Measurements from ENCODE around the gene RDH14.

RDH14 gene

GRCh38 chr2:18525852-18526251, 34.6 kb downstream of the RDH14 start:
- no peak overlapping the region for H3K4me3 ChIP-seq (ENCODE audit: low read depth, low read length)
- TF ChIP-seq CTCF (IDR thresholded peaks at IDR 0.05; ENCODE audit: borderline replicate concordance, insufficient read depth, low read depth, low read length), result no peak

GRCh38 chr2:18525236-18525635, 35.2 kb downstream of the RDH14 start:
- H3K4me3 ChIP-seq (ENCODE audit: low read depth, low read length), result no peak overlapping the region
- no peak for TF ChIP-seq CTCF (IDR thresholded peaks at IDR 0.05; ENCODE audit: borderline replicate concordance, insufficient read depth, low read depth, low read length)

- no peak overlapping the region for H3K4me3 ChIP-seq (ENCODE audit: low read depth, low read length)
- TF ChIP-seq CTCF (IDR thresholded peaks at IDR 0.05; ENCODE audit: borderline replicate concordance, insufficient read depth, low read depth, low read length), result no peak
Measured at GRCh38 chr2:18522484-18523146, 37.8 kb downstream of the RDH14 start.

GRCh38 chr2:18520451-18521425, 39.7 kb downstream of the RDH14 start:
- H3K4me3 ChIP-seq (ENCODE audit: low read depth, low read length), result no peak overlapping the region
- peak; percentile 87 for TF ChIP-seq CTCF (IDR thresholded peaks at IDR 0.05; ENCODE audit: borderline replicate concordance, insufficient read depth, low read depth, low read length)

- no peak for TF ChIP-seq CTCF (IDR thresholded peaks at IDR 0.05; ENCODE audit: borderline replicate concordance, insufficient read depth, low read depth, low read length)
Measured at GRCh38 chr2:18519914-18520450, 40.5 kb downstream of the RDH14 start.

GRCh38 chr2:18518116-18519111, 42.0 kb downstream of the RDH14 start:
- no peak for TF ChIP-seq CTCF (IDR thresholded peaks at IDR 0.05; ENCODE audit: borderline replicate concordance, insufficient read depth, low read depth, low read length)
- H3K4me3 ChIP-seq (ENCODE audit: low read depth, low read length), result no peak overlapping the region

More at GRCh38 chr2:18519914-18520450, 40.5 kb downstream of the RDH14 start:
- no peak overlapping the region for H3K4me3 ChIP-seq (ENCODE audit: low read depth, low read length)
